Measurements from ENCODE around the gene MPPED2.

DNA sequence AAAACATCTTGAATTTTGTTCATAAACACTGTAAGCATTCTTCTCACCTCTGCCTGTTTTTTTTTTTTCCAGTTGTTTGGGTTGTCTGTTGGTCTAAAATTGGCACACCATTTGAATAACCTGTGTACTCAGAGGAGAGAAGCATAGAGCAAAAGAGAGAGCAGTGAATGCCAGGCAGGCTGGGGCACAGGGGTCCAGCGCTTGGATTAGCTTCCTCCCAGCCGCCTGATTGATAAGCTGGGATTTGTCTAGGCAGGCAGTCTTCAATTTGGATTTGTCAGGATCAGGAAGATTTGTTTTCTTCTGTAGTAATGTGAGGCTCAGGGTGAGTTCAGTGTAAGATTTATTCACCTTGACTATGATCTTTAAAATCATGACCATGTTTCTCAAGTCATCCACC, 204.3 kb downstream of the MPPED2 start:
- TF ChIP-seq, protein P1, sequence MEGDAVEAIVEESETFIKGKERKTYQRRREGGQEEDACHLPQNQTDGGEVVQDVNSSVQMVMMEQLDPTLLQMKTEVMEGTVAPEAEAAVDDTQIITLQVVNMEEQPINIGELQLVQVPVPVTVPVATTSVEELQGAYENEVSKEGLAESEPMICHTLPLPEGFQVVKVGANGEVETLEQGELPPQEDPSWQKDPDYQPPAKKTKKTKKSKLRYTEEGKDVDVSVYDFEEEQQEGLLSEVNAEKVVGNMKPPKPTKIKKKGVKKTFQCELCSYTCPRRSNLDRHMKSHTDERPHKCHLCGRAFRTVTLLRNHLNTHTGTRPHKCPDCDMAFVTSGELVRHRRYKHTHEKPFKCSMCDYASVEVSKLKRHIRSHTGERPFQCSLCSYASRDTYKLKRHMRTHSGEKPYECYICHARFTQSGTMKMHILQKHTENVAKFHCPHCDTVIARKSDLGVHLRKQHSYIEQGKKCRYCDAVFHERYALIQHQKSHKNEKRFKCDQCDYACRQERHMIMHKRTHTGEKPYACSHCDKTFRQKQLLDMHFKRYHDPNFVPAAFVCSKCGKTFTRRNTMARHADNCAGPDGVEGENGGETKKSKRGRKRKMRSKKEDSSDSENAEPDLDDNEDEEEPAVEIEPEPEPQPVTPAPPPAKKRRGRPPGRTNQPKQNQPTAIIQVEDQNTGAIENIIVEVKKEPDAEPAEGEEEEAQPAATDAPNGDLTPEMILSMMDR (IDR thresholded peaks at IDR 0.05; ENCODE audit: insufficient read depth, low read depth, low read length) = no peak
- no peak for TF ChIP-seq EZH2 (IDR thresholded peaks at IDR 0.05; ENCODE audit: insufficient read depth, low read length)
